ENCODE results near the gene APEH. TPM values are rescaled to one million over a fixed set of nuclear protein-coding genes. Genes with fewer than 3 reads are reported as not detected.

The APEH gene
- total and polyA plus RNA-seq, 2 of the 4 experiments (the other 2 are of a cell fraction): 89.2 to 142 TPM

- Histone ChIP-seq H3K14ac (replicated peaks; ENCODE audit: low read depth, low read length) (no peak overlapping the region), H2AFZ (replicated peaks; ENCODE audit: low read length, poor library complexity) (no peak overlapping the region), H3K4me2 (ENCODE audit: low read depth, low read length) (no peak overlapping the region), H3K9me1 (ENCODE audit: insufficient read depth, low read length) (no peaks in the 10 kb centered on the region), H3K18ac (ENCODE audit: low read depth, low read length) (no peak overlapping the region), H3K56ac (ENCODE audit: extremely low read depth, insufficient read depth, low read length) (no peak overlapping the region), H4K20me1 (ENCODE audit: insufficient read depth, low read length) (peaks cover 7% of the 10 kb centered on the region; the same call in 1 of the 2 replicates), H2BK5ac (ENCODE audit: low read depth, low read length, poor library complexity, severe bottlenecking) (no peak overlapping the region), H3K79me1 (ENCODE audit: low read depth in 1 of 2, low read length in 2 of 2) (no peaks in the 10 kb centered on the region), H2AK9ac (replicated peaks; ENCODE audit: low read depth, low read length, poor library complexity) (no peak overlapping the region), H3K27me3 (ENCODE audit: control insufficient read depth, insufficient read depth, low read length) (no peaks in the 10 kb centered on the region), H2BK120ac (ENCODE audit: low read depth, low read length) (no peak overlapping the region), H3K9me3 (ENCODE audit: control insufficient read depth, insufficient read depth, low read length) (no peaks in the 10 kb centered on the region), H4K5ac (ENCODE audit: low read depth, low read length) (no peak overlapping the region), H3K36me3 (ENCODE audit: control insufficient read depth, insufficient read depth, low read length) (peaks cover 45% of the 10 kb centered on the region), H3K9ac (ENCODE audit: low read depth, low read length) (no peak overlapping the region), H3K23ac (ENCODE audit: low read depth, low read length) (no peak overlapping the region), H3K4me3 (ENCODE audit: insufficient read depth, low read depth, low read length) (no peak overlapping the region), H2BK20ac (ENCODE audit: low read depth, low read length) (no peak overlapping the region), H2AK5ac (ENCODE audit: low read depth, low read length) (no peak overlapping the region), H3K4ac (ENCODE audit: low read depth, low read length) (no peak overlapping the region), H4K8ac (ENCODE audit: low read depth in 2 of 2, low read length in 2 of 2) (no peak overlapping the region), H3K4me1 (ENCODE audit: control insufficient read depth, insufficient read depth, low read length) (no peaks in the 10 kb centered on the region), H2BK15ac (ENCODE audit: low read depth, low read length) (no peak overlapping the region), H4K91ac (ENCODE audit: insufficient read depth, low read depth, low read length) (no peak overlapping the region), H3K27ac (ENCODE audit: insufficient read depth, low read length) (no peak overlapping the region)
- intact Hi-C loops (cut with micrococcal nuclease) (loop anchor here (10.0 kb wide), 1 partner anchor 394 kb away; no protein-coding TSS in a partner anchor), dilution Hi-C loops (cut with HindIII; ENCODE audit: low sequenced_read_pairs, unreplicated experiment) (no loop called here), in situ Hi-C loops (cut with MboI; ENCODE audit: low sequenced_read_pairs) (loop anchor here (5.0 kb wide), 2 partner anchors 142 to 207 kb away; no protein-coding TSS in a partner anchor)
- no peak for DNase-seq
- BruUV-seq (replicated peaks): no TSS peak
- no peak for ATAC-seq (ENCODE audit: low read depth)
- ChIA-PET CTCF (interaction anchor here (0.9 to 1.5 kb wide), 3 partner anchors 8 to 161 kb away, joined by 3 to 4 read pairs (median 3); partner anchors contain the start of gene INKA1), POLR2A (ENCODE audit: unreplicated experiment) (no interaction called here)
- 79% methylated on average over 10 of the region's 13 CpGs; no CpG with 5 or more reads in 1 of the 2 experiments for WGBS, 2 experiments (ENCODE audit: extremely low coverage in 2 of 2, insufficient read length in 1 of 2)
- TF ChIP-seq FOS (IDR thresholded peaks at IDR 0.05; ENCODE audit: low read depth, low read length) (no peak), SMC3 (IDR thresholded peaks at IDR 0.05; ENCODE audit: low read depth, low read length) (no peak), RAD21 (IDR thresholded peaks at IDR 0.05; ENCODE audit: low read length) (no peak), MAFK (IDR thresholded peaks at IDR 0.05; ENCODE audit: low read depth, low read length) (no peak), CTCF (conservative IDR thresholded peaks at IDR 0.05; ENCODE audit: low read depth, low read length) (no peak), RFX5 (IDR thresholded peaks at IDR 0.05; ENCODE audit: low read depth, low read length) (no peak), CHD1 (IDR thresholded peaks at IDR 0.05; ENCODE audit: low read depth, low read length) (no peak), NFE2L2 (IDR thresholded peaks at IDR 0.05; ENCODE audit: low read depth, low read length) (no peak), RCOR1 (IDR thresholded peaks at IDR 0.05; ENCODE audit: insufficient replicate concordance, low read length) (no peak), POLR2A (IDR thresholded peaks at IDR 0.05; ENCODE audit: low read depth, low read length) (no peak), MXI1 (IDR thresholded peaks at IDR 0.05; ENCODE audit: borderline replicate concordance, low read depth, low read length) (no peak), CEBPB (IDR thresholded peaks at IDR 0.05; ENCODE audit: low read depth, low read length) (no peak), MAZ (IDR thresholded peaks at IDR 0.05; ENCODE audit: borderline replicate concordance, low read depth, low read length) (no peak)
- TF ChIP-seq, protein P1, sequence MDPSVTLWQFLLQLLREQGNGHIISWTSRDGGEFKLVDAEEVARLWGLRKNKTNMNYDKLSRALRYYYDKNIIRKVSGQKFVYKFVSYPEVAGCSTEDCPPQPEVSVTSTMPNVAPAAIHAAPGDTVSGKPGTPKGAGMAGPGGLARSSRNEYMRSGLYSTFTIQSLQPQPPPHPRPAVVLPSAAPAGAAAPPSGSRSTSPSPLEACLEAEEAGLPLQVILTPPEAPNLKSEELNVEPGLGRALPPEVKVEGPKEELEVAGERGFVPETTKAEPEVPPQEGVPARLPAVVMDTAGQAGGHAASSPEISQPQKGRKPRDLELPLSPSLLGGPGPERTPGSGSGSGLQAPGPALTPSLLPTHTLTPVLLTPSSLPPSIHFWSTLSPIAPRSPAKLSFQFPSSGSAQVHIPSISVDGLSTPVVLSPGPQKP (IDR thresholded peaks at IDR 0.05; ENCODE audit: borderline replicate concordance, low read depth, low read length): no peak
- TF ChIP-seq, protein P2, sequence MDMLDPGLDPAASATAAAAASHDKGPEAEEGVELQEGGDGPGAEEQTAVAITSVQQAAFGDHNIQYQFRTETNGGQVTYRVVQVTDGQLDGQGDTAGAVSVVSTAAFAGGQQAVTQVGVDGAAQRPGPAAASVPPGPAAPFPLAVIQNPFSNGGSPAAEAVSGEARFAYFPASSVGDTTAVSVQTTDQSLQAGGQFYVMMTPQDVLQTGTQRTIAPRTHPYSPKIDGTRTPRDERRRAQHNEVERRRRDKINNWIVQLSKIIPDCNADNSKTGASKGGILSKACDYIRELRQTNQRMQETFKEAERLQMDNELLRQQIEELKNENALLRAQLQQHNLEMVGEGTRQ (IDR thresholded peaks at IDR 0.05; ENCODE audit: low read depth, low read length): no peak
Measured at GRCh38 chr3:49700453-49701128, 26.4 kb downstream of the APEH start.
